ENCODE measurements around the gene BSCL2.
"Not testable (repeated sequence)": the region's sequence is repeated elsewhere in the genome, so short reads cannot be mapped to it uniquely, and the experiment has no call there.

BSCL2 gene

GRCh38 chr11:62716816-62717215 is 9.6 kb upstream of the BSCL2 start:
- DNase-seq (ENCODE audit: low read depth): no peak

- no peak for DNase-seq (ENCODE audit: low read depth)
Measured at GRCh38 chr11:62716206-62716605, 9.0 kb upstream of the BSCL2 start.

GRCh38 chr11:62715150-62716130 is 8.2 kb upstream of the BSCL2 start:
- DNase-seq (ENCODE audit: low read depth): no peak

- no peak for DNase-seq (ENCODE audit: low read depth)
Measured at GRCh38 chr11:62713343-62713742, 6.1 kb upstream of the BSCL2 start.

- no peak for DNase-seq (ENCODE audit: low read depth)
Measured at GRCh38 chr11:62712861-62713260, 5.6 kb upstream of the BSCL2 start.

- no peak for DNase-seq (ENCODE audit: low read depth)
Measured at GRCh38 chr11:62712276-62712812, 5.1 kb upstream of the BSCL2 start.

GRCh38 chr11:62710001-62710345 is 2.7 kb upstream of the BSCL2 start:
- DNase-seq (ENCODE audit: low read depth): no peak

GRCh38 chr11:62709247-62710000 is 2.2 kb upstream of the BSCL2 start:
- DNase-seq (ENCODE audit: low read depth): no peak

- no peak for DNase-seq (ENCODE audit: low read depth)
Measured at GRCh38 chr11:62708793-62709192, 1.6 kb upstream of the BSCL2 start.

GRCh38 chr11:62708392-62708791 is 1.2 kb upstream of the BSCL2 start:
- no peak for DNase-seq (ENCODE audit: low read depth)

GRCh38 chr11:62706850-62707247 is 375 bp downstream of the BSCL2 start:
- no peak for DNase-seq (ENCODE audit: low read depth)

GRCh38 chr11:62705880-62706849 is 1.1 kb downstream of the BSCL2 start:
- peak; percentile 74 for DNase-seq (ENCODE audit: low read depth)

GRCh38 chr11:62705413-62705812 is 1.8 kb downstream of the BSCL2 start:
- DNase-seq (ENCODE audit: low read depth): no peak

- DNase-seq (ENCODE audit: low read depth): not testable (repeated sequence)
Measured at GRCh38 chr11:62703921-62704320, 3.3 kb downstream of the BSCL2 start.

- DNase-seq (ENCODE audit: low read depth): no peak
Measured at GRCh38 chr11:62702246-62702645, 5.0 kb downstream of the BSCL2 start.

GRCh38 chr11:62694455-62695167 is 12.6 kb downstream of the BSCL2 start:
- DNase-seq (ENCODE audit: low read depth): peak; percentile 44

- DNase-seq (ENCODE audit: low read depth): not testable (repeated sequence)
Measured at GRCh38 chr11:62693624-62694023, 13.6 kb downstream of the BSCL2 start.

- no peak for DNase-seq (ENCODE audit: low read depth)
Measured at GRCh38 chr11:62689421-62690183, 17.6 kb downstream of the BSCL2 start, which contains the start of gene LRRN4CL. LRRN4CL (minus strand) TSS chr11:62689530; CDS start chr11:62688508, 1,022 bp downstream.

- no peak for DNase-seq (ENCODE audit: low read depth)
Measured at GRCh38 chr11:62688491-62688890, 18.7 kb downstream of the BSCL2 start.

Data from CMK (cell line).